ENCODE measurements around the gene GLI1. TPM values are rescaled to one million over a fixed set of nuclear protein-coding genes. Genes with fewer than 3 reads are reported as not detected.

The GLI1 gene
- total RNA-seq, 1 experiment from 2014 or later: 25.8 TPM

GRCh38 chr12:57460841-57461275, 1.3 kb downstream of the GLI1 start:
- no peak overlapping the region for H2BK20ac ChIP-seq (ENCODE audit: low read depth, low read length, poor library complexity, severe bottlenecking)
- H2BK120ac ChIP-seq (ENCODE audit: low read depth, low read length, poor library complexity, severe bottlenecking): no peak overlapping the region
- peak overlapping the region; percentile 76; the same call in 1 of the 2 replicates for H3K14ac ChIP-seq (ENCODE audit: insufficient read depth, low read length)
- peak overlapping the region; percentile 42 for H3K9ac ChIP-seq (ENCODE audit: extremely low read depth, insufficient read length, low read length)
- DNase-seq: peak; percentile 88
- peaks cover 29% of the 10 kb centered on the region for H3K27me3 Mint-ChIP-seq (ENCODE audit: low read depth)
- no peaks in the 10 kb centered on the region for H3K79me2 ChIP-seq (ENCODE audit: insufficient read depth, low read length)
- H3K27me3 ChIP-seq (ENCODE audit: insufficient read depth, low read length): no peaks in the 10 kb centered on the region
- H3K56ac ChIP-seq (ENCODE audit: insufficient read length, low read depth, low read length): no peak overlapping the region
- peaks cover 26% of the 10 kb centered on the region for H3K23me2 ChIP-seq (ENCODE audit: insufficient read length, low read depth, low read length, poor library complexity, severe bottlenecking)
- no peak overlapping the region for H3T11ph ChIP-seq (ENCODE audit: low read length)
- H3K4me3 Mint-ChIP-seq: peak overlapping the region; percentile 91 to 99
- no peak overlapping the region for H2BK15ac ChIP-seq (ENCODE audit: low read depth, low read length)
- peak overlapping the region; percentile 63 for H3K4me2 ChIP-seq (ENCODE audit: insufficient read depth, insufficient read length, low read length)
- TF ChIP-seq CTCF (conservative IDR thresholded peaks at IDR 0.05): peak; percentile 34
- H4K20me1 ChIP-seq (ENCODE audit: control insufficient read depth, insufficient read depth, insufficient read length): no peaks in the 10 kb centered on the region
- H3K9me3 ChIP-seq (ENCODE audit: control insufficient read depth, low read depth, low read length): no peaks in the 10 kb centered on the region
- no peak overlapping the region for H2AK5ac ChIP-seq (ENCODE audit: insufficient read length, low read length)
- H3K27ac ChIP-seq (ENCODE audit: insufficient read length, low read depth, low read length): peak overlapping the region; percentile 13
- no peak overlapping the region for H2BK12ac ChIP-seq (ENCODE audit: insufficient read length, low read depth, low read length)
- H3K27ac Mint-ChIP-seq: peak overlapping the region; percentile 97 to 100 (median 100); a peak in 6 of 7 replicates
- H3K4me1 ChIP-seq (ENCODE audit: insufficient read depth, low read length): no peaks in the 10 kb centered on the region
- no peak overlapping the region for H2BK5ac ChIP-seq (ENCODE audit: insufficient read length, low read length)
- H3K4ac ChIP-seq (ENCODE audit: low read depth, low read length): no peak overlapping the region
- H3K9me3 Mint-ChIP-seq: no peaks in the 10 kb centered on the region
- H3K4me1 Mint-ChIP-seq: peaks cover 33 to 37% of the 10 kb centered on the region in 2 experiments
- H4K8ac ChIP-seq (replicated peaks; ENCODE audit: insufficient read length, low read depth, low read length): no peak overlapping the region
- no CpG with 5 or more reads among the region's 19 CpGs for WGBS (ENCODE audit: extremely low coverage, insufficient read length, low lambda C conversion rate)
- peak overlapping the region; percentile 82 for H3K18ac ChIP-seq (ENCODE audit: insufficient read length, low read depth, low read length)
- H3K36me3 Mint-ChIP-seq (ENCODE audit: insufficient read depth in 1 of 3, low read depth in 3 of 3): peaks cover 0 to 18% (median 12%) of the 10 kb centered on the region in 3 experiments; a peak in 6 of 7 replicates
- H3K79me1 ChIP-seq (ENCODE audit: insufficient read depth, low read depth, low read length, poor library complexity, severe bottlenecking): no peaks in the 10 kb centered on the region
- no peak overlapping the region for H2AFZ ChIP-seq (ENCODE audit: low read length)
- no peak overlapping the region for H4K91ac ChIP-seq (ENCODE audit: insufficient read length, low read depth, low read length)
- H3K23ac ChIP-seq (ENCODE audit: insufficient read length, low read depth, low read length): no peak overlapping the region
- H4K5ac ChIP-seq (ENCODE audit: insufficient read length, low read depth, low read length): no peak overlapping the region

All from H9 (cell line).